ENCODE measurements around the gene TCIRG1. TPM values are rescaled to one million over a fixed set of nuclear protein-coding genes. Genes with fewer than 3 reads are reported as not detected.
A peak's percentile ranks its signal among the peaks of the same experiment; 100 is the strongest.

Gene TCIRG1
- total RNA-seq, 4 donors from 2014 or later = 19.4 to 50.9 (median 41.2) TPM

GRCh38 chr11:68012843-68013610 lies 25.8 kb upstream of the TCIRG1 start:
- DNase-seq (ENCODE audit: low spot score in 2 of 2) = no peak
- Histone ChIP-seq H3K4me3 (no peak overlapping the region), H3K9me3 (no peaks in the 10 kb centered on the region), H3K4me1 (peaks cover 79% of the 10 kb centered on the region), H3K36me3 (no peaks in the 10 kb centered on the region), H3K27me3 (no peaks in the 10 kb centered on the region), H3K27ac (peak overlapping the region; percentile 0)
- TF ChIP-seq POLR2A (IDR thresholded peaks at IDR 0.05) = no peak
- no peak for TF ChIP-seq POLR2AphosphoS5 (IDR thresholded peaks at IDR 0.05)
- TF ChIP-seq, protein P1, sequence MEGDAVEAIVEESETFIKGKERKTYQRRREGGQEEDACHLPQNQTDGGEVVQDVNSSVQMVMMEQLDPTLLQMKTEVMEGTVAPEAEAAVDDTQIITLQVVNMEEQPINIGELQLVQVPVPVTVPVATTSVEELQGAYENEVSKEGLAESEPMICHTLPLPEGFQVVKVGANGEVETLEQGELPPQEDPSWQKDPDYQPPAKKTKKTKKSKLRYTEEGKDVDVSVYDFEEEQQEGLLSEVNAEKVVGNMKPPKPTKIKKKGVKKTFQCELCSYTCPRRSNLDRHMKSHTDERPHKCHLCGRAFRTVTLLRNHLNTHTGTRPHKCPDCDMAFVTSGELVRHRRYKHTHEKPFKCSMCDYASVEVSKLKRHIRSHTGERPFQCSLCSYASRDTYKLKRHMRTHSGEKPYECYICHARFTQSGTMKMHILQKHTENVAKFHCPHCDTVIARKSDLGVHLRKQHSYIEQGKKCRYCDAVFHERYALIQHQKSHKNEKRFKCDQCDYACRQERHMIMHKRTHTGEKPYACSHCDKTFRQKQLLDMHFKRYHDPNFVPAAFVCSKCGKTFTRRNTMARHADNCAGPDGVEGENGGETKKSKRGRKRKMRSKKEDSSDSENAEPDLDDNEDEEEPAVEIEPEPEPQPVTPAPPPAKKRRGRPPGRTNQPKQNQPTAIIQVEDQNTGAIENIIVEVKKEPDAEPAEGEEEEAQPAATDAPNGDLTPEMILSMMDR (IDR thresholded peaks at IDR 0.05) = no peak
- TF ChIP-seq EP300 (IDR thresholded peaks at IDR 0.05) = no peak
- 63% methylated on average over 12 of the region's 16 CpGs for whole genome bisulfite sequencing

GRCh38 chr11:68013611-68014156 lies 25.1 kb upstream of the TCIRG1 start:
- Histone ChIP-seq H3K9me3 (no peaks in the 10 kb centered on the region), H3K4me3 (no peak overlapping the region), H3K36me3 (no peaks in the 10 kb centered on the region), H3K27me3 (no peaks in the 10 kb centered on the region), H3K27ac (no peak overlapping the region), H3K4me1 (peaks cover 75% of the 10 kb centered on the region)
- TF ChIP-seq POLR2A (IDR thresholded peaks at IDR 0.05) (no peak), POLR2AphosphoS5 (IDR thresholded peaks at IDR 0.05) (no peak), EP300 (IDR thresholded peaks at IDR 0.05) (no peak)
- TF ChIP-seq, protein P1 (IDR thresholded peaks at IDR 0.05) = no peak
- 79% methylated on average over 6 of the region's 14 CpGs for WGBS
- no peak for DNase-seq (ENCODE audit: low spot score in 2 of 2)

DNA sequence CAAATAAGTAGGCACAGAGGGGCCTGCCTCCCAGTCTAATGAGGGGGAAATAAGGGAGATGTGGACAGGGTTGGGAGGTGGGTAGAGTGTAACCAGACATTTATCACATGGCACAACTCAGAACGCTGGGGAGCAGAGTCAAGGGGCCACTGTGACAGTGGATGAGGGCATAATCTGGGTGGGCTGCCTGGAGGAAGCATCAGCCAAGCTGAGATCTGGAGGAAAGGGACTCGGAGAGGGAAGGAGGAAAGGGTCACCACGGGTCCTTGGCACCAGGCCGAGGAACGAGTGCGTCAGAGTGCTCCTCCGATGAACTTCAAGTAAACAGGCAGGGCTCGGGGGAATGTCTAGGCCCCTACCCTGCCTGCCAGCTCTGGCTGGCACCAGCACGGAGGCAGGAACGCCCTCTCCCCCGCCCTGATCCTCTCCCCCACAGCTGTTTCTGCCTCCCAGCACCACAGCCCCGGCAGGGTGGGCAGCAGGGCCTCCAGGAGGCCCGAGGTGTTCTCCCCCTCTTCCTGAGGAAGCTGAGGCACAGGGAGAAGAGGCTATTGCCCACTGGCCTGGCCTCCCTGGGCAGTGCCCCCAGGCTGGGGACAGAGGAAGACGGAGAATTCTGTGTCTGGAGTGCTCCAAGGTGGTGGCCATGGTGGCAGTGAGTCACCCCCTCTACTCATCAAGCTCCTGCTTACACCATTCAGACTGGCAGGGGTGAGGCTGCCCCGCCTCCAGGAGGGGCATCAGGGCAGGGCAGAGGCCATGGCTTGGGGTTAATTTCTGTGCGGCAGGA lies 24.5 kb upstream of the TCIRG1 start:
- no peak for TF ChIP-seq POLR2AphosphoS5 (IDR thresholded peaks at IDR 0.05)
- TF ChIP-seq, protein P1 (IDR thresholded peaks at IDR 0.05) = no peak
- TF ChIP-seq EP300 (IDR thresholded peaks at IDR 0.05) = no peak
- no peak for TF ChIP-seq POLR2A (IDR thresholded peaks at IDR 0.05)
- DNase-seq (ENCODE audit: low spot score in 2 of 2) = no peak
- no peaks in the 10 kb centered on the region for H3K36me3 ChIP-seq
- H3K27ac ChIP-seq = peak overlapping the region; percentile 19
- WGBS = 22% methylated on average over 11 of the region's 16 CpGs
- H3K9me3 ChIP-seq = no peaks in the 10 kb centered on the region
- H3K4me1 ChIP-seq = peaks cover 68% of the 10 kb centered on the region
- no peaks in the 10 kb centered on the region for H3K27me3 ChIP-seq
- no peak overlapping the region for H3K4me3 ChIP-seq

DNA sequence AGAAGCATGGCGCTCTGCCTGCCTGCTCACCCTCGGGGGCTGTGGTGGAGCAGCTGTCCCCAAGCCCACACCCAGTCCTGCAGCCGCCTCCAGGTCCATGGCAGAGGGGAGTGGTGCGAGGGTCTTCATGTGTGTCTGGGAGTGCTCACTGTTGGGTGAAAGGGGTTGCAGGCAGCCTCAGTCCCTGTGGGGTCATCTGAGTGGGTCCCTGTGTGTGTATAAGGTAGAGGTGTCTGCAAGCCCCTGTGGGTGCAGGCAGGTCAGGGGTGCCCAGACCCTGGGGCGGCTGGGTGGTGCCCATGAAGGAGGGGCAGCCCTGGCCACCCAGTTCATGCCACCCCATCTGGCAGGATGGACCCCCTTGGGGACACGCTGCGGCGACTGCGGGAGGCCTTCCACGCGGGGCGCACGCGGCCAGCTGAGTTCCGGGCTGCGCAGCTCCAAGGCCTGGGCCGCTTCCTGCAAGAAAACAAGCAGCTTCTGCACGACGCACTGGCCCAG lies 23.8 kb upstream of the TCIRG1 start:
- 31% methylated on average over 4 of the region's 19 CpGs for WGBS
- Histone ChIP-seq H3K9me3 (no peaks in the 10 kb centered on the region), H3K36me3 (no peaks in the 10 kb centered on the region), H3K27ac (peak overlapping the region; percentile 19), H3K27me3 (no peaks in the 10 kb centered on the region), H3K4me1 (peaks cover 66% of the 10 kb centered on the region), H3K4me3 (no peak overlapping the region)
- no peak for TF ChIP-seq EP300 (IDR thresholded peaks at IDR 0.05)
- TF ChIP-seq POLR2AphosphoS5 (IDR thresholded peaks at IDR 0.05) = no peak
- TF ChIP-seq POLR2A (IDR thresholded peaks at IDR 0.05) = no peak
- TF ChIP-seq, protein P1 (IDR thresholded peaks at IDR 0.05) = no peak
- DNase-seq (ENCODE audit: low spot score in 2 of 2) = no peak

DNA sequence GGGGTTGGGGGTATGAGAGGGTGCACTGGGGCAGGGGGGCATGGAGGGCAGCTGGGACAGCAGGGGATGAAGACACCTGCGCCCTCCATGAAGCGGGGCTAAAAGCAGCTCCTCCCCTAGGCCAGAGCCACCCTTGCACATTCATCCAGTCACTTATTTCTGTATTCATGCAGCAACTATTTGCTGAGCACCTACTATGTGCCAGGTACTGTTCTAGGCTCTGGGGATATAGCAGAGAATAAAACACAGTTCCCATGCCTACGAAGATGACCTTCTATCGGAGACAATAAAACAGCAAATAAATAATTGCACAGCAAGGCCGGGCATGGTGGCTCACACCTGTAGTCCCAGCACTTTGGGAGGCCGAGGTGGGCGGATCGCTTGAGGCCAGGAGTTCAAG lies 23.4 kb upstream of the TCIRG1 start:
- no peaks in the 10 kb centered on the region for H3K36me3 ChIP-seq
- TF ChIP-seq, protein P1 (IDR thresholded peaks at IDR 0.05) = no peak
- TF ChIP-seq POLR2A (IDR thresholded peaks at IDR 0.05) (no peak), EP300 (IDR thresholded peaks at IDR 0.05) (no peak), POLR2AphosphoS5 (IDR thresholded peaks at IDR 0.05) (no peak)
- H3K4me1 ChIP-seq = peaks cover 62% of the 10 kb centered on the region
- no peak for DNase-seq (ENCODE audit: low spot score in 2 of 2)
- H3K4me3 ChIP-seq = no peak overlapping the region
- WGBS = 100% methylated on average over 7 of the region's 8 CpGs
- no peak overlapping the region for H3K27ac ChIP-seq
- no peaks in the 10 kb centered on the region for H3K27me3 ChIP-seq
- no peaks in the 10 kb centered on the region for H3K9me3 ChIP-seq

All from suprapubic skin (tissue), 4 donors.